Stomach smooth muscle (tissue), 2 donors: Measurements from ENCODE around the gene FLYWCH1.

Experiments used
- H3K27ac ChIP-seq: one replicate; pipeline ENCODE4 v1.7.0; 2013; ENCODE audit warnings: mild to moderate bottlenecking, low read length, inconsistent platforms
- H3K27me3 ChIP-seq, 2 donors: one replicate each; pipeline ENCODE4 v1.7.0; 2013; ENCODE audit warnings: low read length in 2 of 2; ENCODE audit not compliant: insufficient read depth in 2 of 2, control insufficient read depth in 1 of 2
- H3K36me3 ChIP-seq, 2 donors: one replicate each; pipeline ENCODE4 v1.7.0; 2013; ENCODE audit warnings: low read length in 2 of 2; ENCODE audit not compliant: control insufficient read depth in 2 of 2, insufficient read depth in 2 of 2
- H3K4me1 ChIP-seq: one replicate; pipeline ENCODE4 v1.7.0; 2013; ENCODE audit warnings: low read length; ENCODE audit not compliant: control insufficient read depth, insufficient read depth
- H3K4me3 ChIP-seq, 2 donors: one replicate each; pipeline ENCODE4 v1.7.0; 2013; ENCODE audit warnings: low read length in 2 of 2
- H3K9ac ChIP-seq, 2 donors: one replicate each; pipeline ENCODE4 v1.7.0; 2013; ENCODE audit warnings: low read length in 2 of 2, mild to moderate bottlenecking in 1 of 2
- H3K9me3 ChIP-seq, 2 donors: one replicate each; pipeline ENCODE4 v1.7.0; 2013; ENCODE audit warnings: low read length in 2 of 2; ENCODE audit not compliant: control insufficient read depth in 2 of 2
- donor health status: healthy.
- donor health status: Pancreatic carcinoma.

FLYWCH1 gene

DNA sequence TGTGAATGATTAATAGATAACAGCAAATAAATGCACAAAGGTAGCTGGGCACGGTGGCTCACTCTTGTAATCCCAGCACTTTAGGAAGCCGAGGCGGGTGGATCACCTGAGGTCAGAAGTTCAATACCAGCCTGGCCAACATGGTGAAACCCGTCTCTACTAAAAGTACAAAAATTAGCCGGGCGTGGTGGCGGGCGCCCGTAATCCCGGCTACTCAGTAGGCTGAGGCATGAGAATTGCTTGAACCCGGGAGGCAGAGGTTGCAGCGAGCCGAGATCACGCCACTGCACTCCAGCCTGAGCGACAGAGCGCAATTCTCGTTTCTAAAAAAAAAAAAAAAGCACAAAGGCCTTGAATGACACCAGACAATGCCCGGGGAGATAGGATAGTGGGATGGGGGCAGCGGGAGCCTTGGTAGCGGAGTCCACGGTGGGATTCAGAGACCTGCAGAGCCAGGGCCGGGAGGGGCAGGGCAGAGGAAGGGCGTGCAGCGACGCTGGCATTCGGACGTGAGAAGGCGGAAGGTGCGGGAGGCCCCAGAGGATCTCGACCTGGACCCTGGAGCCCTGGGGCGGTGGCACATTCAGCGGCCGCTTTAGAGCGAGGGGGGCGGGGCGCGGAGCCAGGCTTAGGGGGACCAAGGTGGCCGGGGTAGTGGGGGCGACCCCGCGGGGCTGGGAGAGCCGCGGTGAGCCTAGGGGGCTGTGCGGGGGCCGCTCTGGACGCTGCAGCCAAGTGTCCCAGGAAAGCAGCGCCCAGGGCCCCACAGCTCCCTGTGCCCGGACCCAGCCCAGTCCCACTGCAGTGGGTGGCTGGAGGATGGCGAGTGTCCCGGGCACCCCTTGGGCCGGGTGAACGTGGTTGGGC lies 29.7 kb upstream of the FLYWCH1 start:
- peak overlapping the region; percentile 92 for H3K27ac ChIP-seq
- H3K27me3 ChIP-seq: no peaks in the 10 kb centered on the region
- peaks cover 15% of the 10 kb centered on the region for H3K4me1 ChIP-seq
- H3K9me3 ChIP-seq: no peaks in the 10 kb centered on the region
- H3K36me3 ChIP-seq: no peaks in the 10 kb centered on the region
- peak overlapping the region; percentile 86 to 87 for H3K4me3 ChIP-seq
- H3K9ac ChIP-seq: peak overlapping the region in 1 of 2 donors; percentile 92

GRCh38 chr16:2882650-2883457 lies 28.9 kb upstream of the FLYWCH1 start, which contains the start of gene FLYWCH2:
Gene FLYWCH2, plus strand, starts transcription at chr16:2883215. Its CDS starts 13,235 bp downstream, at chr16:2896450.
- Histone ChIP-seq H3K4me1 (peaks cover 15% of the 10 kb centered on the region), H3K27me3 (no peaks in the 10 kb centered on the region), H3K27ac (peak within 1 kb of the TSS; percentile 92), H3K9me3 (no peaks in the 10 kb centered on the region), H3K36me3 (no peaks in the 10 kb centered on the region), H3K4me3 (peak within 1 kb of the TSS; percentile 86 to 87), H3K9ac (peak within 1 kb of the TSS; percentile 87 to 92)

GRCh38 chr16:2883458-2883908 lies 28.2 kb upstream of the FLYWCH1 start:
- peak overlapping the region; percentile 92 for H3K27ac ChIP-seq
- H3K27me3 ChIP-seq: no peaks in the 10 kb centered on the region
- peak overlapping the region; percentile 86 to 87 for H3K4me3 ChIP-seq
- no peaks in the 10 kb centered on the region for H3K9me3 ChIP-seq
- peaks cover 15% of the 10 kb centered on the region for H3K4me1 ChIP-seq
- no peaks in the 10 kb centered on the region for H3K36me3 ChIP-seq
- peak overlapping the region; percentile 87 to 92 for H3K9ac ChIP-seq

- H3K27me3 ChIP-seq: no peaks in the 10 kb centered on the region
- H3K9me3 ChIP-seq: no peaks in the 10 kb centered on the region
- H3K27ac ChIP-seq: peak overlapping the region; percentile 92
- peaks cover 15% of the 10 kb centered on the region for H3K4me1 ChIP-seq
- no peaks in the 10 kb centered on the region for H3K36me3 ChIP-seq
- H3K9ac ChIP-seq: peak overlapping the region; percentile 87 to 92
- H3K4me3 ChIP-seq: peak overlapping the region; percentile 86 to 87
These were observed 27.7 kb upstream of the FLYWCH1 start for GRCh38 chr16:2884041-2884451.

GRCh38 chr16:2894231-2894630 lies 17.5 kb upstream of the FLYWCH1 start:
- H3K27me3 ChIP-seq: no peaks in the 10 kb centered on the region
- no peak overlapping the region for H3K27ac ChIP-seq
- H3K4me1 ChIP-seq: no peaks in the 10 kb centered on the region
- H3K9me3 ChIP-seq: no peaks in the 10 kb centered on the region
- H3K4me3 ChIP-seq: no peak overlapping the region
- no peak overlapping the region for H3K9ac ChIP-seq
- peaks cover 0 to 5% of the 10 kb centered on the region in 2 donors for H3K36me3 ChIP-seq

DNA sequence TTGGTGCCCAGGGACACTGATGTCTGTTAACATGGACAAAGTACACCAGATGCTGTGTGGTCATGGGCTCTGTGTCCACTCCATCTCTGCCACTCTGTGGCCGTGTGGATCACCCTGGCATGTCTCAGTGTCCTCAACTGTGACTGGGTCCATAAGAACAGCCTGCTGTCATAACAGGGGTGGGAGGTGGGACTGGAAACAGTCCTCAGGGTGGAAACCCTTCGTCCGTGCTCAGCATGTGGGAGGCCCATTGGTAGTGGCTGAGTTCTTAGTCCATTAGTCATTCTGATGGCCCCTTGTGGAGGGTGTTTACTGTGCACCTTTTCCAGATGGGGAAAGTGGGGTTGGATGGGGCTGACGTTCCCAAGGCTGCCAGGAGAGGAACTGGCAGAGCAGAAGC lies 15.9 kb upstream of the FLYWCH1 start:
- Histone ChIP-seq H3K4me1 (no peaks in the 10 kb centered on the region), H3K9me3 (no peaks in the 10 kb centered on the region), H3K27ac (no peak overlapping the region), H3K27me3 (no peaks in the 10 kb centered on the region), H3K9ac (no peak overlapping the region), H3K36me3 (peaks cover 0 to 10% of the 10 kb centered on the region in 2 donors), H3K4me3 (no peak overlapping the region)

GRCh38 chr16:2896480-2897010 lies 15.2 kb upstream of the FLYWCH1 start:
- Histone ChIP-seq H3K9me3 (no peaks in the 10 kb centered on the region), H3K4me3 (no peak overlapping the region), H3K27me3 (no peaks in the 10 kb centered on the region), H3K27ac (no peak overlapping the region), H3K4me1 (no peaks in the 10 kb centered on the region), H3K9ac (no peak overlapping the region), H3K36me3 (peaks cover 0 to 11% of the 10 kb centered on the region in 2 donors)

DNA sequence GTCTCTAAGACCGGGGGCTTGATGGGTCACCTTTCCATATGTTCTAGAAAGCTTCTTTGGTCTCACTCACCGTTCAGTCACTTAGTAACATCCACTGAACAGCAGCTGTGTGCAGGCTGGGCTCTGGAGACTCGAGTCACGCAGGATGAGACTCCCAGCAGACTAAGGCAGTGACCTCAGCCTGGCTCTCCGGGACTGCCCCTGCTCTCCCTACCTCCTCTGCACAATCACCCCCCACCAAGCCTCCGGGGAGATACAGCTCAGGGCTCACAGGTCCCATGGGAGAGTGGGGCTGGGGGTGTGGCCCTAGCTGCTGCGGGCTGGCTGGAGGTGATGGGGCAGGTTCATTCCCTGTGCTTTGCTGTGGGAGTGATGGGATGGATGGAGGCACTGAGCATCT lies 14.6 kb upstream of the FLYWCH1 start:
- H3K27ac ChIP-seq: no peak overlapping the region
- no peak overlapping the region for H3K4me3 ChIP-seq
- no peaks in the 10 kb centered on the region for H3K27me3 ChIP-seq
- H3K36me3 ChIP-seq: peaks cover 0 to 11% of the 10 kb centered on the region in 2 donors
- no peaks in the 10 kb centered on the region for H3K4me1 ChIP-seq
- H3K9me3 ChIP-seq: no peaks in the 10 kb centered on the region
- no peak overlapping the region for H3K9ac ChIP-seq

DNA sequence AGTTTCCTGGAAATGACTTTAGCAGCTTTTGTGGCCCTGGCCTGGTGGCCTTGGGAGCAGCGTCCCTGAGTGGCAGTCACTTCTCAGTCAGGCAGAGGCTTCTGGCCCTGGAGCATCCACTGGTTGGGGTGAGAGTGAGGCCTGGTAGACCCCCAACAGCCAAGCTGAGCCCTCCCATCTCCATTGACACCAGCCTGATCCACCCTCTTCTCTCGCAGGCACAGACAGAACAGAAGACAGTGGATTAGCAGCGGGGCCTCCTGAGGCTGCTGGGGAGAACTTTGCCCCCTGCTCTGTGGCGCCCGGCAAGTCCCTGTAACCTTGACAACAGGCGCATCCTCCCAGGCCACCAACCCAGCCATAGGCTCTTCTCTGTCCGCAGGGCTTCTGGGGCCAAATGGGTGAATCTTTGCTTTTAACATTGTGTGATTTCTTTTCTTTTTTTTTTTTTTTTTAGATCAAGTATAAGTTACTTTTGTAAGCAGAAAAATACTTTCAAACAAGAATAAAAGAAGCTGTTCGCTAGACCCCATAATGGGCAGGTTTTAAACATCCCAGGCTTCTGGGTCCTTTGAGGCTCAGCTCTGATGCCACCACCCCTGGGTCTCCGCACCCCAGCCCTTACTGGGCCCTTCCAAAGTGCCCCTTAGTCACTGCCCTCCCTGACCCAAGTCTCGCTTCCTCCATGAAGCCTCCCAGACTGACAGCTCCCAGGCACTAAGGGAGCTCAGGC lies 12.7 kb upstream of the FLYWCH1 start:
- Histone ChIP-seq H3K36me3 (peaks cover 0 to 11% of the 10 kb centered on the region in 2 donors), H3K9ac (no peak overlapping the region), H3K4me1 (peaks cover 4% of the 10 kb centered on the region), H3K9me3 (no peaks in the 10 kb centered on the region), H3K4me3 (no peak overlapping the region), H3K27ac (no peak overlapping the region), H3K27me3 (no peaks in the 10 kb centered on the region)

GRCh38 chr16:2899564-2900072 lies 12.1 kb upstream of the FLYWCH1 start:
- Histone ChIP-seq H3K9me3 (no peaks in the 10 kb centered on the region), H3K27me3 (no peaks in the 10 kb centered on the region), H3K9ac (no peak overlapping the region), H3K4me3 (no peak overlapping the region), H3K36me3 (peaks cover 0 to 11% of the 10 kb centered on the region in 2 donors), H3K4me1 (peaks cover 10% of the 10 kb centered on the region), H3K27ac (no peak overlapping the region)
